ENCODE data around the gene AFG1L.

DNA sequence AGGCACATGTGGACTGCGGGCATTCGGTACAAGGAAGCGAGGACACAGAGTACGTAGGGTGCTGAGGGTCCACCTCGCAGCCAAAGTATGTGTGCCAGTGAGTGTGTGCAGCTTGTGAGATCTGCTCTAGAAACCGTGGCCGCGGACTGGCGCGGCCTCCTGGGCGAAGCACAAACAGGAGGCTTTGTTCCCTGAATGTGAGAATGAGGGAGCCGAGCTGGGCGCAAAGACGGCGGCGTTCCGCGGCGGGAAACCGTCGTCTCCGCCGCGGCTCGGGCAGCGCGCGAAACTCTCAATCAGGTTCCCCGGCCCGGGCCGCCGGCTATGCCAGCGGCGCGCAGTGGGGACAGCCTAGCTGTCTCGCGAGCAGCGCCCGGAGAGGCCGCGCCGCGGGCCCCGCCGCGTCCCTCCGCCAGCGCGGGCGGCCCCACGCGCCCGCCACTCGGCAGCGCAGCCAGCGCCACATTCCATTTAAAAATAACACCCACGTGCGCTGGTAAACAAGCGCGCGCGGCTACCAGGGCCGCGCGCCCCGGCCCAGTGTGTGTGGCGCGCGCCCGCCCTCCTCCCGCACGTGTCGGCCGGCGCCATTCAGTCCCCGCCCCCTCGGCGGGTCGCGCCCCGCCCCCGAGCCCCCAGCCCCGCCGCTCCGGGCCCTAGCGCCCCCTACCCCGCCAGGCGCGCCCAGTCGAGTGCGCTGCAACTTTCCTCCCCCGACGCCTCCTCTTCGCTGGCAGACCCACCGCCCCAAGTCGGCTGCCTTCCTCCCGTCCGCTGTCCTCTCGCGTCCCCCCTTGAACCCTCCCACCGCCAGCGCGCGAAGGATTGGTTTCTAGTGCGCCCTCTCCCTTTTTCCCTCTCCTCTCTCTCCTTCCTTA lies 262.9 kb downstream of the AFG1L start:
- TF ChIP-seq POLR2AphosphoS5 (IDR thresholded peaks at IDR 0.05; ENCODE audit: low read depth) (peak; percentile 45; the same call in 1 of the 2 replicates), CTCF (IDR thresholded peaks at IDR 0.05; ENCODE audit: insufficient read depth, low read length) (no peak), GABPA (IDR thresholded peaks at IDR 0.05; ENCODE audit: low read depth) (no peak), SPI1 (IDR thresholded peaks at IDR 0.05; ENCODE audit: borderline replicate concordance, low read depth) (no peak)
- TF ChIP-seq, protein P1, sequence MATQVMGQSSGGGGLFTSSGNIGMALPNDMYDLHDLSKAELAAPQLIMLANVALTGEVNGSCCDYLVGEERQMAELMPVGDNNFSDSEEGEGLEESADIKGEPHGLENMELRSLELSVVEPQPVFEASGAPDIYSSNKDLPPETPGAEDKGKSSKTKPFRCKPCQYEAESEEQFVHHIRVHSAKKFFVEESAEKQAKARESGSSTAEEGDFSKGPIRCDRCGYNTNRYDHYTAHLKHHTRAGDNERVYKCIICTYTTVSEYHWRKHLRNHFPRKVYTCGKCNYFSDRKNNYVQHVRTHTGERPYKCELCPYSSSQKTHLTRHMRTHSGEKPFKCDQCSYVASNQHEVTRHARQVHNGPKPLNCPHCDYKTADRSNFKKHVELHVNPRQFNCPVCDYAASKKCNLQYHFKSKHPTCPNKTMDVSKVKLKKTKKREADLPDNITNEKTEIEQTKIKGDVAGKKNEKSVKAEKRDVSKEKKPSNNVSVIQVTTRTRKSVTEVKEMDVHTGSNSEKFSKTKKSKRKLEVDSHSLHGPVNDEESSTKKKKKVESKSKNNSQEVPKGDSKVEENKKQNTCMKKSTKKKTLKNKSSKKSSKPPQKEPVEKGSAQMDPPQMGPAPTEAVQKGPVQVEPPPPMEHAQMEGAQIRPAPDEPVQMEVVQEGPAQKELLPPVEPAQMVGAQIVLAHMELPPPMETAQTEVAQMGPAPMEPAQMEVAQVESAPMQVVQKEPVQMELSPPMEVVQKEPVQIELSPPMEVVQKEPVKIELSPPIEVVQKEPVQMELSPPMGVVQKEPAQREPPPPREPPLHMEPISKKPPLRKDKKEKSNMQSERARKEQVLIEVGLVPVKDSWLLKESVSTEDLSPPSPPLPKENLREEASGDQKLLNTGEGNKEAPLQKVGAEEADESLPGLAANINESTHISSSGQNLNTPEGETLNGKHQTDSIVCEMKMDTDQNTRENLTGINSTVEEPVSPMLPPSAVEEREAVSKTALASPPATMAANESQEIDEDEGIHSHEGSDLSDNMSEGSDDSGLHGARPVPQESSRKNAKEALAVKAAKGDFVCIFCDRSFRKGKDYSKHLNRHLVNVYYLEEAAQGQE (IDR thresholded peaks at IDR 0.05; ENCODE audit: insufficient replicate concordance, low read depth), result peak; percentile 21

Data from HL-60 (cell line).